Esophagus squamous epithelium (tissue), 5 donors: Measurements from ENCODE around the gene RNASE3. TPM values are rescaled to one million over a fixed set of nuclear protein-coding genes. Genes with fewer than 3 reads are reported as not detected.

ENCODE experiments used
- DNase-seq: peaks from one replicate; lab custom pipeline; 2025; lab: John Stamatoyannopoulos, UW
- H3K27ac ChIP-seq, 4 donors: fragments of 200-600 bp; sonication (generic); one replicate each; pipeline ENCODE4 v1.5.1; 2016 to 2019; ENCODE audit warnings: mild to moderate bottlenecking in 1 of 4
- H3K27me3 ChIP-seq, 4 donors: fragments of 200-600 bp; sonication (generic); 1 replicate in 3 of 4; 2 replicates in 1 of 4; pipeline versions ENCODE4 v1.5.1 to v1.6.0; 2017 to 2021; ENCODE audit warnings: antibody characterized with exemption in 1 of 4
- H3K36me3 ChIP-seq, 3 donors: fragments of 200-600 bp; sonication (generic); one replicate each; pipeline ENCODE4 v1.5.1; 2016 to 2019
- H3K4me1 ChIP-seq, 3 donors: fragments of 200-600 bp; sonication (generic); one replicate each; pipeline ENCODE4 v1.5.1; 2017 to 2019
- H3K4me3 ChIP-seq, 4 donors: fragments of 200-600 bp; sonication (generic); 1 replicate in 3 of 4; 2 replicates in 1 of 4; pipeline ENCODE4 v1.5.1; 2016 to 2019; ENCODE audit warnings: mild to moderate bottlenecking in 2 of 4, moderate library complexity in 1 of 4
- H3K9me3 ChIP-seq, 3 donors: fragments of 200-600 bp; sonication (generic); one replicate each; pipeline ENCODE4 v1.5.1; 2016 to 2019
- POLR2A ChIP-seq, 4 donors: fragments of 450-650 bp; IDR thresholded peaks; one replicate each; pipeline ENCODE4 v1.6.1; 2017; ENCODE audit warnings: antibody characterized with exemption in 4 of 4, mild to moderate bottlenecking in 4 of 4, moderate library complexity in 3 of 4
- WGBS, 2 donors: methylation state at CpG; one replicate each; pipeline ENCODE4 v1.1.5; 2018; 5-methylcytosine and 5-hydroxymethylcytosine counted together
- intact Hi-C: fragments of 100-400 bp; cut with DNase I; formaldehyde crosslinking; loops from one replicate; pipeline ENCODE4 v1.15.0; 2022
- total RNA-seq, 4 donors: library from RNA; depleted of rRNA; stranded (reverse); fragments of >200 nt; gene quantifications; one replicate each; pipeline ENCODE4 v1.1.0, GENCODE V29; 2016
- TF ChIP-seq, protein P1 (sequence below), 6 experiments: fragments of 450-650 bp in 4 of 6; fragments of 200-600 bp in 2 of 6; sonication (generic) in 2 of 6; IDR thresholded peaks; one replicate each; pipeline ENCODE4 v1.5.1; 2016 to 2019; ENCODE audit warnings: antibody characterized with exemption in 6 of 6, mild to moderate bottlenecking in 4 of 6, moderate library complexity in 4 of 6
- donor health status: DM: yes; HTN: yes; CAD: no.

RNASE3 gene
- total RNA-seq, 4 donors from 2014 or later: not detected

DNA sequence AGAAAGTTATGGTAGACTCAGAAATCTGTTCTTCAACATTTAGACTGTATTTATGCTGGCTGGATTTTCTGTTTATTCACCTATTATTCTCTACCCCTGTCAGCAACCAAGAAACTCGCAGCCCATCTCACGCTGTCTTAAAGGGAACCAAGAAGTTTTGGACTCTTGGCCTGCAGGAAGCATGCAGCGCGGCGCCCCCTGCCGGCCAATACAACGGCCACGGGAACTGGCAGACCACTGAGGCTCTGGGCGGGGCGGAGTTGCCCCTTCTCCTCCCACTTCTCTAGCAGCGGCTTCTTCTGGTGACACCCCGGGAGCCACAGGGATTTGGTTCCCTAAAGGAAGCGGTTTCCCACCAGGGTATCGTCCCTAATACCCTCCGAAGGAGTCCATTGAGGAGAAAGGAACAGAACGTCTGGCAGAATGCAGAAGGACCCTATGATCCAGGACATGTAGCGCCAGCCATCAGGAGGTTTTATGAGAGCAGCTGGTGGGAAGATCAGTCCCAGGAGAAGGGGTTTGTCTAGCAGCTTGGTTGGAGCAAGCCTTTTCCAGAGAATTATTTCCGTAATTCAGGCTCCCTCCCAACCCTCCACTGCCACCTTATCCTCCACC, 43.1 kb downstream of the RNASE3 start:
- TF ChIP-seq, protein P1, sequence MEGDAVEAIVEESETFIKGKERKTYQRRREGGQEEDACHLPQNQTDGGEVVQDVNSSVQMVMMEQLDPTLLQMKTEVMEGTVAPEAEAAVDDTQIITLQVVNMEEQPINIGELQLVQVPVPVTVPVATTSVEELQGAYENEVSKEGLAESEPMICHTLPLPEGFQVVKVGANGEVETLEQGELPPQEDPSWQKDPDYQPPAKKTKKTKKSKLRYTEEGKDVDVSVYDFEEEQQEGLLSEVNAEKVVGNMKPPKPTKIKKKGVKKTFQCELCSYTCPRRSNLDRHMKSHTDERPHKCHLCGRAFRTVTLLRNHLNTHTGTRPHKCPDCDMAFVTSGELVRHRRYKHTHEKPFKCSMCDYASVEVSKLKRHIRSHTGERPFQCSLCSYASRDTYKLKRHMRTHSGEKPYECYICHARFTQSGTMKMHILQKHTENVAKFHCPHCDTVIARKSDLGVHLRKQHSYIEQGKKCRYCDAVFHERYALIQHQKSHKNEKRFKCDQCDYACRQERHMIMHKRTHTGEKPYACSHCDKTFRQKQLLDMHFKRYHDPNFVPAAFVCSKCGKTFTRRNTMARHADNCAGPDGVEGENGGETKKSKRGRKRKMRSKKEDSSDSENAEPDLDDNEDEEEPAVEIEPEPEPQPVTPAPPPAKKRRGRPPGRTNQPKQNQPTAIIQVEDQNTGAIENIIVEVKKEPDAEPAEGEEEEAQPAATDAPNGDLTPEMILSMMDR (IDR thresholded peaks at IDR 0.05): peak in 3 of 6 experiments; percentile 10 to 43 (median 23)
- no peak for TF ChIP-seq POLR2A (IDR thresholded peaks at IDR 0.05)
- DNase-seq: no peak

DNA sequence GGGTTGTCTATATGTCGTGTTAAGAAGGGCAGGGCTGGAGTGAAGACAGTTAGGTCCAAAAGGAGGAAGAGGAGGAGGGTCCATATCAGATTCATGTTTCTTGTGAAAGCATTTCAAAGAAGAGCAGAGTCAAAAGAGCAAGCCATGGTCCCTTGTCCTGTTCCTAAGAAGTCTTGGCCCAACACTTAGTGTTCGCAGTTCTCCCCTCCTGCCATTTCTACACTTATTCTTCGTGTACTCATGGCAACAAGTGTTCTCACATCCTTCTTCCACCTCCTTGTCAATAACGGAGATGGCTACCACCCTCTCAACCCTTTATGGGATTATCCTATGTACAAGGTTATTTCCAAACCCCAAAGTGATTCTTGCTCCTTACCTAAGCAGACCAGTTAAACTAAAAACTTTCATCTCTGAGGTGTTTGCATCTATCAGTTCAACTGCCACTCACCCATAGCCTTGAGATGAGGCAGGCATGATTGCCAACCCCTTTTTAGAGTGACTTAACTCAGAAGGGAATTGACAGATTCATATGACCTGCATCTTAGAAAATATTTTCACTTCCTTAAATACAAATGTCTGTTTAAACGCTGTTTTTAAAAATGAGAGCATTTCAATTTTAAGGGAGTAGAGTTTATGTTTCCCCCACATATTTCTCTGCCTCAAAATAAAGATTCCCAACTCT, 44.3 kb downstream of the RNASE3 start:
- no peak for DNase-seq
- no peak for TF ChIP-seq POLR2A (IDR thresholded peaks at IDR 0.05)
- TF ChIP-seq, protein P1 (IDR thresholded peaks at IDR 0.05): no peak
- no peak overlapping the region for H3K27ac ChIP-seq
- WGBS, 2 donors: 76 to 83% methylated on average over 5 of the region's 5 CpGs
- peaks cover 0 to 19% (median 0%) of the 10 kb centered on the region in 4 donors for H3K27me3 ChIP-seq
- H3K4me3 ChIP-seq: no peak overlapping the region
- H3K36me3 ChIP-seq: no peaks in the 10 kb centered on the region
- no peaks in the 10 kb centered on the region for H3K4me1 ChIP-seq
- intact Hi-C loops: no loop called here
- H3K9me3 ChIP-seq: no peaks in the 10 kb centered on the region

More for the DNA sequence above, 43.1 kb downstream of the RNASE3 start:
- Histone ChIP-seq H3K36me3 (no peaks in the 10 kb centered on the region), H3K4me3 (no peak overlapping the region), H3K9me3 (no peaks in the 10 kb centered on the region), H3K27me3 (peaks cover 0 to 16% (median 0%) of the 10 kb centered on the region in 4 donors), H3K27ac (no peak overlapping the region), H3K4me1 (no peaks in the 10 kb centered on the region)
- WGBS, 2 donors: 29 to 33% methylated on average over 12 of the region's 18 CpGs
- intact Hi-C loops: no loop called here

Other genes starting within 250 kb of the RNASE3 start
- not detected for gene OR6S1, start 249.7 kb upstream of the RNASE3 start, total RNA-seq
- 10 to 100 TPM in 2 of 4 donors, 1 to 10 TPM in 2; 4.0 to 73.1 (median 19.5) TPM for gene RNASE4, start 206.8 kb upstream of the RNASE3 start, total RNA-seq
- 10 to 100 TPM in 1 of 4 donors, 1 to 10 TPM in 3; 1.4 to 15.1 (median 5.8) TPM for gene ANG, start 202.6 kb upstream of the RNASE3 start, total RNA-seq
- gene EDDM3A, start 145.5 kb upstream of the RNASE3 start, total RNA-seq: not detected
- not detected for gene EDDM3B, start 123.0 kb upstream of the RNASE3 start, total RNA-seq
- 10 to 100 TPM in 2 of 4 donors, under 1 TPM in 2; 0.26 to 22.3 (median 7.1) TPM for gene RNASE6, start 110.1 kb upstream of the RNASE3 start, total RNA-seq
- gene RNASE1, start 88.5 kb upstream of the RNASE3 start, total RNA-seq: 100 to 1,000 TPM in 2 of 4 donors, 10 to 100 TPM in 2; 12.0 to 297 (median 61.0) TPM
- 1 to 10 TPM in 1 of 4 donors, under 1 TPM in 2, not detected in 1; 0.44 to 1.3 (median 0.44) TPM for gene RNASE2, start 64.1 kb downstream of the RNASE3 start, total RNA-seq
- 10 to 100 TPM; 53.6 to 74.6 (median 68.5) TPM for gene METTL17, start 98.6 kb downstream of the RNASE3 start, total RNA-seq
- gene SLC39A2, start 107.9 kb downstream of the RNASE3 start, total RNA-seq: 10 to 100 TPM in 3 of 4 donors, 1 to 10 TPM in 1; 8.6 to 23.2 (median 14.9) TPM
- gene NDRG2, start 133.7 kb downstream of the RNASE3 start, total RNA-seq: 100 to 1,000 TPM in 3 of 4 donors, 10 to 100 TPM in 1; 96.3 to 209 (median 142) TPM
- gene TPPP2, start 138.8 kb downstream of the RNASE3 start, total RNA-seq: not detected
- gene RNASE13, start 143.4 kb downstream of the RNASE3 start, total RNA-seq: not detected
- gene RNASE7, start 151.0 kb downstream of the RNASE3 start, total RNA-seq: 10 to 100 TPM in 1 of 4 donors, 1 to 10 TPM in 1, under 1 TPM in 1, not detected in 1; 0.97 to 13.3 (median 1.1) TPM
- not detected for gene RNASE8, start 166.4 kb downstream of the RNASE3 start, total RNA-seq
- 10 to 100 TPM in 1 of 4 donors, 1 to 10 TPM in 3; 1.3 to 10.3 (median 3.6) TPM for gene ARHGEF40, start 178.9 kb downstream of the RNASE3 start, total RNA-seq
- gene ZNF219, start 207.3 kb downstream of the RNASE3 start, total RNA-seq: 10 to 100 TPM; 47.1 to 68.3 (median 61.3) TPM
- gene TMEM253, start 209.7 kb downstream of the RNASE3 start, total RNA-seq: 1 to 10 TPM in 1 of 4 donors, under 1 TPM in 1, not detected in 2; 0.95 to 1.5 TPM